DND-41 (cell line): ENCODE measurements around the gene SINHCAF.

Source experiments
- ATAC-seq: fragments of 200-7000 bp; cut with Tn5 transposase; 3 replicates; pipeline ENCODE4 v1.9.1; 2021; ENCODE audit warnings: low read depth; ENCODE audit not compliant: insufficient read depth
- DNase-seq: peaks from one replicate; pipeline ENCODE4 v3.0.0-alpha.2; 2020
- H2AFZ ChIP-seq: 2 replicates; pipeline ENCODE4 v1.6.0; 2012; ENCODE audit warnings: low read depth, low read length
- H3K27ac ChIP-seq: 2 replicates; pipeline ENCODE4 v1.5.1; 2012; ENCODE audit warnings: low read length, inconsistent platforms
- H3K27me3 ChIP-seq: fragments of 200-600 bp; sonication (generic); 2 replicates; pipeline ENCODE4 v1.6.0; 2012; ENCODE audit warnings: low read length, mild to moderate bottlenecking, inconsistent platforms; ENCODE audit not compliant: insufficient read depth, poor library complexity
- H3K36me3 ChIP-seq: 2 replicates; pipeline ENCODE4 v1.5.1; 2012; ENCODE audit warnings: low read length, inconsistent platforms; ENCODE audit not compliant: insufficient read depth
- H3K4me1 ChIP-seq: 2 replicates; pipeline ENCODE4 v1.5.1; 2012; ENCODE audit warnings: mild to moderate bottlenecking, low read length; ENCODE audit not compliant: insufficient read depth
- H3K4me2 ChIP-seq: 2 replicates; pipeline ENCODE4 v1.6.0; 2012; ENCODE audit warnings: mild to moderate bottlenecking, moderate library complexity, low read length, inconsistent platforms; ENCODE audit not compliant: insufficient read depth
- H3K4me3 ChIP-seq, 2 experiments: fragments of 200-600 bp in 1 of 2; shearing (Covaris generic) in 1 of 2; 2 replicates each; pipeline ENCODE4 v1.5.1; 2012 to 2016; ENCODE audit warnings: inconsistent platforms in 2 of 2, low read length in 2 of 2, mild to moderate bottlenecking in 2 of 2, low read depth in 1 of 2, moderate library complexity in 1 of 2
- H3K79me2 ChIP-seq: 2 replicates; pipeline ENCODE4 v1.6.0; 2012; ENCODE audit warnings: low read length, inconsistent platforms; ENCODE audit not compliant: insufficient read depth
- H3K9ac ChIP-seq: 2 replicates; pipeline ENCODE4 v1.6.0; 2012; ENCODE audit warnings: low read depth, mild to moderate bottlenecking, inconsistent platforms, low read length, moderate library complexity
- H3K9me3 ChIP-seq: 2 replicates; pipeline ENCODE4 v1.5.1; 2012; ENCODE audit warnings: low read length, moderate library complexity, mild to moderate bottlenecking, inconsistent platforms; ENCODE audit not compliant: insufficient read depth, severe bottlenecking
- H4K20me1 ChIP-seq: 2 replicates; pipeline ENCODE4 v1.6.0; 2012; ENCODE audit warnings: low read length; ENCODE audit not compliant: insufficient read depth
- EZH2 ChIP-seq: IDR thresholded peaks from 3 replicates; pipeline ENCODE4 v1.6.1; 2012; ENCODE audit warnings: borderline replicate concordance, low read depth, mild to moderate bottlenecking, moderate library complexity, low read length, inconsistent platforms; ENCODE audit not compliant: severe bottlenecking
- TF ChIP-seq, protein P1 (sequence below): IDR thresholded peaks from 2 replicates; pipeline ENCODE4 v1.5.1; 2012; ENCODE audit warnings: borderline replicate concordance, low read length, moderate library complexity, mild to moderate bottlenecking; ENCODE audit not compliant: poor library complexity, severe bottlenecking; ENCODE audit errors: extremely low read depth

SINHCAF gene

GRCh38 chr12:31369712-31370521 is 44.0 kb upstream of the SINHCAF start:
- no peak overlapping the region for H2AFZ ChIP-seq
- no peaks in the 10 kb centered on the region for H3K79me2 ChIP-seq
- no peak for DNase-seq
- no peaks in the 10 kb centered on the region for H3K27me3 ChIP-seq
- no peak for ATAC-seq
- H3K9me3 ChIP-seq, result no peaks in the 10 kb centered on the region
- TF ChIP-seq, protein P1, sequence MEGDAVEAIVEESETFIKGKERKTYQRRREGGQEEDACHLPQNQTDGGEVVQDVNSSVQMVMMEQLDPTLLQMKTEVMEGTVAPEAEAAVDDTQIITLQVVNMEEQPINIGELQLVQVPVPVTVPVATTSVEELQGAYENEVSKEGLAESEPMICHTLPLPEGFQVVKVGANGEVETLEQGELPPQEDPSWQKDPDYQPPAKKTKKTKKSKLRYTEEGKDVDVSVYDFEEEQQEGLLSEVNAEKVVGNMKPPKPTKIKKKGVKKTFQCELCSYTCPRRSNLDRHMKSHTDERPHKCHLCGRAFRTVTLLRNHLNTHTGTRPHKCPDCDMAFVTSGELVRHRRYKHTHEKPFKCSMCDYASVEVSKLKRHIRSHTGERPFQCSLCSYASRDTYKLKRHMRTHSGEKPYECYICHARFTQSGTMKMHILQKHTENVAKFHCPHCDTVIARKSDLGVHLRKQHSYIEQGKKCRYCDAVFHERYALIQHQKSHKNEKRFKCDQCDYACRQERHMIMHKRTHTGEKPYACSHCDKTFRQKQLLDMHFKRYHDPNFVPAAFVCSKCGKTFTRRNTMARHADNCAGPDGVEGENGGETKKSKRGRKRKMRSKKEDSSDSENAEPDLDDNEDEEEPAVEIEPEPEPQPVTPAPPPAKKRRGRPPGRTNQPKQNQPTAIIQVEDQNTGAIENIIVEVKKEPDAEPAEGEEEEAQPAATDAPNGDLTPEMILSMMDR, result no peak
- no peak for TF ChIP-seq EZH2
- no peak overlapping the region for H3K4me2 ChIP-seq
- no peaks in the 10 kb centered on the region for H3K4me1 ChIP-seq
- no peaks in the 10 kb centered on the region for H3K36me3 ChIP-seq
- no peaks in the 10 kb centered on the region for H4K20me1 ChIP-seq
- no peak overlapping the region for H3K9ac ChIP-seq
- H3K27ac ChIP-seq, result no peak overlapping the region
- H3K4me3 ChIP-seq, result no peak overlapping the region

- H3K4me1 ChIP-seq, result peaks cover 1% of the 10 kb centered on the region; the same call in 1 of the 2 replicates
- no peak overlapping the region for H3K27ac ChIP-seq
- H3K9me3 ChIP-seq, result no peaks in the 10 kb centered on the region
- no peak overlapping the region for H3K9ac ChIP-seq
- H3K36me3 ChIP-seq, result no peaks in the 10 kb centered on the region
- TF ChIP-seq, protein P1, result no peak
- TF ChIP-seq EZH2, result no peak
- no peak overlapping the region for H3K4me2 ChIP-seq
- H3K79me2 ChIP-seq, result no peaks in the 10 kb centered on the region
- H3K4me3 ChIP-seq, result no peak overlapping the region
- H2AFZ ChIP-seq, result no peak overlapping the region
- ATAC-seq (no peak), DNase-seq (no peak)
- H4K20me1 ChIP-seq, result no peaks in the 10 kb centered on the region
- H3K27me3 ChIP-seq, result no peaks in the 10 kb centered on the region
These were observed 42.9 kb upstream of the SINHCAF start for GRCh38 chr12:31368666-31369361.

DNA sequence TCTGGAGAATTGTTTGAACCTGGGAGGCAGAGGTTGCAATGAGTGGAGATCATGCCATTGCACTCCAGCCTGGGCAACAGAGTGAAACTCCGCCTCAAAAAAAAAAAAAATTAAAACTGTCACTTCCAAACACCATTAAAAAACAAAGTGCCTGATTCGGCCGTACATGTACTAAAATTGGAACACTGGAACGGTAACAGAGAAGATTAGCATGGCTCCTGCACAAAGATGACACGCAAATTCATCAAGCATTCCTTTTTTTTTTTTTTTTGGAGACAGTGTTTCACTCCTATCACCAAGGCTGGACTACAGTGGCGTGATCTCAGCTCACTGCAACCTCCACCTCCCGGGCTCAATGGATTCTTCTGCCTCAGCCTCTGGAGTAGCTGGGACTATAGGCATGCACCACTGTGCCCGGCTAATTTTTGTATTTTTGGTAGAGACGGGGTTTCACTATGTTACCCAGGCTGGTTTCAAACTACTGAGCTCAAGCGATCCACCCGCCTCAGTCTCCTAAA is 40.2 kb upstream of the SINHCAF start:
- Histone ChIP-seq H3K79me2 (no peaks in the 10 kb centered on the region), H4K20me1 (no peaks in the 10 kb centered on the region), H3K36me3 (no peaks in the 10 kb centered on the region), H3K9me3 (no peaks in the 10 kb centered on the region), H2AFZ (no peak overlapping the region), H3K27me3 (no peaks in the 10 kb centered on the region), H3K27ac (no peak overlapping the region), H3K4me3 (no peak overlapping the region), H3K4me2 (no peak overlapping the region), H3K4me1 (peaks cover 17% of the 10 kb centered on the region), H3K9ac (no peak overlapping the region)
- TF ChIP-seq EZH2, result no peak
- TF ChIP-seq, protein P1, result no peak
- DNase-seq (no peak), ATAC-seq (no peak)
